ENCODE results near the gene IGSF5.

DNA sequence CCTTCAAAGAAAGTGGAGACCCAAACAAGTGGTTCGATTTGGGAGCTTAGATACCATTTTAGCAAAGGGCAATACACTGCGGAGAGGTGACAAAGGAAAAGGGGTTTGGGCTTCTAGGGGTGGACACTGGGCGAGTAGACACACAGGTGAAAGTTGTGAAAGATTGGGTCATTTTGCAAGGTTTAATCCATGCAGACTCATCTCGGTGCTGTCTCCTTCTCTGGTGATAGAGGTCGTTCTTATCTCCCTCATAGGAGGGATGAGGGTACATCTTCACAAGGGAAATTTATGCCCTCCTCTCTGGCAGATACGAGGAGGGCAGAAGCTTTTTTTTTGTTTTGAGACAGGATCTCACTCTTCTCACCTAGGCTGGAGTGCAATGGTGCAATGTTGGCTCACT lies 6.4 kb upstream of the IGSF5 start:
- TF ChIP-seq, protein P1, sequence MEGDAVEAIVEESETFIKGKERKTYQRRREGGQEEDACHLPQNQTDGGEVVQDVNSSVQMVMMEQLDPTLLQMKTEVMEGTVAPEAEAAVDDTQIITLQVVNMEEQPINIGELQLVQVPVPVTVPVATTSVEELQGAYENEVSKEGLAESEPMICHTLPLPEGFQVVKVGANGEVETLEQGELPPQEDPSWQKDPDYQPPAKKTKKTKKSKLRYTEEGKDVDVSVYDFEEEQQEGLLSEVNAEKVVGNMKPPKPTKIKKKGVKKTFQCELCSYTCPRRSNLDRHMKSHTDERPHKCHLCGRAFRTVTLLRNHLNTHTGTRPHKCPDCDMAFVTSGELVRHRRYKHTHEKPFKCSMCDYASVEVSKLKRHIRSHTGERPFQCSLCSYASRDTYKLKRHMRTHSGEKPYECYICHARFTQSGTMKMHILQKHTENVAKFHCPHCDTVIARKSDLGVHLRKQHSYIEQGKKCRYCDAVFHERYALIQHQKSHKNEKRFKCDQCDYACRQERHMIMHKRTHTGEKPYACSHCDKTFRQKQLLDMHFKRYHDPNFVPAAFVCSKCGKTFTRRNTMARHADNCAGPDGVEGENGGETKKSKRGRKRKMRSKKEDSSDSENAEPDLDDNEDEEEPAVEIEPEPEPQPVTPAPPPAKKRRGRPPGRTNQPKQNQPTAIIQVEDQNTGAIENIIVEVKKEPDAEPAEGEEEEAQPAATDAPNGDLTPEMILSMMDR (IDR thresholded peaks at IDR 0.05), result no peak
- no peak for TF ChIP-seq EZH2 (IDR thresholded peaks at IDR 0.05; ENCODE audit: borderline replicate concordance, insufficient read depth, low read depth, low read length, poor library complexity, severe bottlenecking)
